Stimulated activated CD4-positive, alpha-beta T cell treated with anti-CD3 and anti-CD28 coated beads, Interleukin-12 subunit alpha, Interleukin-12 subunit beta, amount 100 ng/mL, for 4 hours (primary cell): Measurements from ENCODE around the gene IVD.
A peak's percentile ranks its signal among the peaks of the same experiment; 100 is the strongest.

Source experiments
- DNase-seq: peaks from one replicate; pipeline ENCODE4 v3.0.0-alpha.2; 2020

Gene IVD

GRCh38 chr15:40379374-40379773, 26.2 kb upstream of the IVD start:
- no peak for DNase-seq

GRCh38 chr15:40379853-40380252, 25.7 kb upstream of the IVD start:
- DNase-seq: no peak

GRCh38 chr15:40380636-40381035, 25.0 kb upstream of the IVD start:
- no peak for DNase-seq

- DNase-seq: no peak
These were observed 23.6 kb upstream of the IVD start for GRCh38 chr15:40381818-40382529.

GRCh38 chr15:40382580-40383456, 22.8 kb upstream of the IVD start, which contains the start of gene KNSTRN:
Gene KNSTRN, plus strand, starts transcription at chr15:40382721. Its CDS starts 115 bp downstream, at chr15:40382836.
- peak; percentile 89 for DNase-seq

GRCh38 chr15:40386480-40386879, 19.1 kb upstream of the IVD start:
- DNase-seq: no peak

- no peak for DNase-seq
These were observed 16.4 kb upstream of the IVD start for GRCh38 chr15:40388941-40389823.

- DNase-seq: no peak
These were observed 15.6 kb upstream of the IVD start for GRCh38 chr15:40389824-40390595.

- no peak for DNase-seq
These were observed 12.3 kb upstream of the IVD start for GRCh38 chr15:40392986-40393948.

- DNase-seq: no peak
These were observed 7.7 kb upstream of the IVD start for GRCh38 chr15:40397688-40398412.

- DNase-seq: no peak
These were observed 7.2 kb upstream of the IVD start for GRCh38 chr15:40398413-40398873.

GRCh38 chr15:40399370-40399769, 6.2 kb upstream of the IVD start:
- DNase-seq: no peak

- DNase-seq: no peak
These were observed 1.9 kb downstream of the IVD start for GRCh38 chr15:40407330-40407990.

- no peak for DNase-seq
These were observed 3.8 kb downstream of the IVD start for GRCh38 chr15:40409366-40409765.

- no peak for DNase-seq
These were observed 4.9 kb downstream of the IVD start for GRCh38 chr15:40410476-40410875.

- DNase-seq: no peak
These were observed 6.6 kb downstream of the IVD start for GRCh38 chr15:40412095-40412759.

GRCh38 chr15:40413036-40413435, 7.4 kb downstream of the IVD start:
- no peak for DNase-seq

GRCh38 chr15:40414816-40415215, 9.2 kb downstream of the IVD start:
- DNase-seq: no peak

- no peak for DNase-seq
These were observed 9.6 kb downstream of the IVD start for GRCh38 chr15:40415226-40415625.
